Subcutaneous abdominal adipose tissue (tissue), 5 donors: Measurements from ENCODE around the gene KIDINS220.

ENCODE experiments used
- H3K27ac ChIP-seq: one replicate; pipeline ENCODE4 v1.7.0; 2013; ENCODE audit warnings: low read depth, mild to moderate bottlenecking, inconsistent platforms, low read length, moderate library complexity
- H3K27me3 ChIP-seq, 5 donors: one replicate each; pipeline ENCODE4 v1.7.0; 2013; ENCODE audit warnings: low read length in 5 of 5, inconsistent platforms in 1 of 5; ENCODE audit not compliant: control insufficient read depth in 5 of 5, insufficient read depth in 4 of 5
- H3K36me3 ChIP-seq, 5 donors: one replicate each; pipeline ENCODE4 v1.7.0; 2013; ENCODE audit warnings: low read length in 5 of 5; ENCODE audit not compliant: control insufficient read depth in 5 of 5, insufficient read depth in 5 of 5
- H3K4me1 ChIP-seq, 5 donors: one replicate each; pipeline ENCODE4 v1.7.0; 2013; ENCODE audit warnings: low read length in 5 of 5, mild to moderate bottlenecking in 3 of 5, moderate library complexity in 1 of 5; ENCODE audit not compliant: control insufficient read depth in 5 of 5, insufficient read depth in 5 of 5
- H3K4me3 ChIP-seq, 5 donors: one replicate each; pipeline ENCODE4 v1.7.0; 2013; ENCODE audit warnings: low read length in 5 of 5, low read depth in 1 of 5
- H3K9ac ChIP-seq, 5 donors: one replicate each; pipeline ENCODE4 v1.7.0; 2013; ENCODE audit warnings: low read length in 5 of 5, mild to moderate bottlenecking in 4 of 5, moderate library complexity in 3 of 5
- H3K9me3 ChIP-seq, 5 donors: one replicate each; pipeline ENCODE4 v1.7.0; 2013; ENCODE audit warnings: low read length in 5 of 5; ENCODE audit not compliant: control insufficient read depth in 5 of 5
- donor health status: healthy.
- donor health status: healthy.
- donor health status: healthy.
- donor health status: healthy.
- donor health status: healthy.

Gene KIDINS220

DNA sequence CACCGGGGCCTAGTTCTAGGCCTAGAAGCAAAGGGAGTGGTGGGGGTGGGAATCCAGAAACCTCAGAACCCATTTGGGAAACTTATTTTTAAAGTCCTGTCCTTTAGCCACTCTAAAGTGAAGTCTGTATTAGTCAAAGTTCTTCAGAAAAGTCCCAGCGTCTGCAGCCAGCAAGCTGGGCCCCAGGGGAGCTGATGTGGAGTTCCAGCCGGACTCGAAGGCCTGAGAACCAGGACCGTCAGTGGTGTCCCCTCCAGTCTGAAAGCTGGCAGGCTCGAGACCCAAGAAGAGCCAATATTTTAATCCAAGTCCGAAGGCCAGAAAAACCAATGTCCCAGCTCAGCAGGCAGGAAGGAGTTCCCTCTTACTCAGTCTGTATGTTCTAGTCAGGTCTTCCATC, 123.1 kb downstream of the KIDINS220 start:
- Histone ChIP-seq H3K4me1 (peaks cover 0 to 7% (median 0%) of the 10 kb centered on the region in 5 donors), H3K9ac (no peak overlapping the region), H3K27me3 (peaks cover 0 to 5% (median 3%) of the 10 kb centered on the region in 5 donors), H3K9me3 (peaks cover 0 to 2% (median 0%) of the 10 kb centered on the region in 5 donors), H3K4me3 (no peak overlapping the region), H3K36me3 (no peaks in the 10 kb centered on the region), H3K27ac (no peak overlapping the region)

- peaks cover 0 to 5% (median 0%) of the 10 kb centered on the region in 5 donors for H3K4me1 ChIP-seq
- H3K4me3 ChIP-seq: no peak overlapping the region
- H3K36me3 ChIP-seq: no peaks in the 10 kb centered on the region
- H3K9ac ChIP-seq: no peak overlapping the region
- no peak overlapping the region for H3K27ac ChIP-seq
- peaks cover 0 to 5% (median 3%) of the 10 kb centered on the region in 5 donors for H3K27me3 ChIP-seq
- peaks cover 0 to 2% (median 0%) of the 10 kb centered on the region in 5 donors for H3K9me3 ChIP-seq
These were observed 126.5 kb downstream of the KIDINS220 start for GRCh38 chr2:8710951-8711350.

- Histone ChIP-seq H3K27me3 (peaks cover 0 to 5% (median 3%) of the 10 kb centered on the region in 5 donors), H3K9me3 (peaks cover 0 to 2% (median 0%) of the 10 kb centered on the region in 5 donors), H3K9ac (no peak overlapping the region), H3K4me1 (peaks cover 0 to 5% (median 0%) of the 10 kb centered on the region in 5 donors), H3K27ac (no peak overlapping the region), H3K36me3 (no peaks in the 10 kb centered on the region), H3K4me3 (no peak overlapping the region)
These were observed 127.8 kb downstream of the KIDINS220 start for GRCh38 chr2:8709611-8710010.

DNA sequence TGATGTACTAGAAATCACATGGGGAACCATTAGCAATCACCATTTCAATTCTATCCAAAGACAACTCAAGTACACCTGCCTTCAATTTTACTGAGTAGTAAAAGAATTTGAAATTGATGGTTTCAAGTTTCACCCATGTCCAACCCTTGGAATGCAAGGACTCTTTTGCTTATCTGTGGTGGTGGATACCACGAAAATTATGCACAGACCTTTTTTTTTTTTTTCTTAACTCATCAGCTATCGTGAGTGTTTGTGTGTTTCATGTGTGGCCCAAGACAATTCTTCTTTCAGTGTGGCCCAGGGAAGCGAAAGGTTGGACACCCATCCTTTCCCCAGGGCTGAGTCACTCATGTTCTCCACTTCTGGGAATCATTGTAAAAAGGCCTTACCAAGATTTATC, 132.5 kb downstream of the KIDINS220 start:
- H3K27ac ChIP-seq: no peak overlapping the region
- H3K9ac ChIP-seq: no peak overlapping the region
- H3K27me3 ChIP-seq: no peaks in the 10 kb centered on the region
- no peaks in the 10 kb centered on the region for H3K36me3 ChIP-seq
- no peaks in the 10 kb centered on the region for H3K4me1 ChIP-seq
- peaks cover 0 to 2% (median 0%) of the 10 kb centered on the region in 5 donors for H3K9me3 ChIP-seq
- H3K4me3 ChIP-seq: no peak overlapping the region

- H3K4me1 ChIP-seq: no peaks in the 10 kb centered on the region
- no peaks in the 10 kb centered on the region for H3K27me3 ChIP-seq
- peaks cover 0 to 4% (median 0%) of the 10 kb centered on the region in 5 donors for H3K9me3 ChIP-seq
- H3K9ac ChIP-seq: no peak overlapping the region
- H3K4me3 ChIP-seq: no peak overlapping the region
- H3K27ac ChIP-seq: no peak overlapping the region
- H3K36me3 ChIP-seq: no peaks in the 10 kb centered on the region
These were observed 135.6 kb downstream of the KIDINS220 start for GRCh38 chr2:8701681-8702379.

GRCh38 chr2:8699839-8700238, 137.6 kb downstream of the KIDINS220 start:
- Histone ChIP-seq H3K4me1 (no peaks in the 10 kb centered on the region), H3K36me3 (no peaks in the 10 kb centered on the region), H3K9me3 (peaks cover 0 to 4% (median 0%) of the 10 kb centered on the region in 5 donors), H3K27me3 (no peaks in the 10 kb centered on the region), H3K9ac (no peak overlapping the region), H3K4me3 (no peak overlapping the region), H3K27ac (no peak overlapping the region)

GRCh38 chr2:8697190-8697589, 140.2 kb downstream of the KIDINS220 start:
- no peak overlapping the region for H3K9ac ChIP-seq
- H3K36me3 ChIP-seq: no peaks in the 10 kb centered on the region
- H3K9me3 ChIP-seq: peaks cover 0 to 4% (median 0%) of the 10 kb centered on the region in 5 donors
- H3K27ac ChIP-seq: no peak overlapping the region
- H3K27me3 ChIP-seq: peaks cover 0 to 6% (median 0%) of the 10 kb centered on the region in 5 donors
- peaks cover 0 to 14% (median 11%) of the 10 kb centered on the region in 5 donors for H3K4me1 ChIP-seq
- no peak overlapping the region for H3K4me3 ChIP-seq

DNA sequence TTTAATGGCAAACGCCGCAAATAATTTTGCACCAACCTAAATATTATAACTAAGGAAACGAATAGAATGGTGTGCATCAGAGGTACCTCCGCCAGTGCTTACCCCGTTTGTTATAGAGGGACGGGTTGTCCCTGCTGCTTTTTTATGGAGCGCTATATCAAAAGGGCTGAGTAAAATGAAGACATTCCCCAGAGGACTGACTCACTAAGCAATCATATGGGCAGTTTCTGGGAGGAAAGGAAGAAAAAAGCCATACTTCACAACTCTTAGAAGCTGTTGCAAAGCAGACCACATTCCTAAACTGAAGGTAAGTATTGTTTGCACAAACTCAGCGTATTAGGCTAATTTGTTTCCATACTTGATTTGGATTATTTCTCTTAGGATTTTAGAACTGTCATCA, 142.7 kb downstream of the KIDINS220 start:
- Histone ChIP-seq H3K36me3 (no peaks in the 10 kb centered on the region), H3K27ac (no peak overlapping the region), H3K4me1 (peaks cover 0 to 17% (median 13%) of the 10 kb centered on the region in 5 donors), H3K27me3 (peaks cover 0 to 6% (median 0%) of the 10 kb centered on the region in 5 donors), H3K9me3 (peaks cover 0 to 4% (median 0%) of the 10 kb centered on the region in 5 donors), H3K4me3 (no peak overlapping the region), H3K9ac (no peak overlapping the region)

DNA sequence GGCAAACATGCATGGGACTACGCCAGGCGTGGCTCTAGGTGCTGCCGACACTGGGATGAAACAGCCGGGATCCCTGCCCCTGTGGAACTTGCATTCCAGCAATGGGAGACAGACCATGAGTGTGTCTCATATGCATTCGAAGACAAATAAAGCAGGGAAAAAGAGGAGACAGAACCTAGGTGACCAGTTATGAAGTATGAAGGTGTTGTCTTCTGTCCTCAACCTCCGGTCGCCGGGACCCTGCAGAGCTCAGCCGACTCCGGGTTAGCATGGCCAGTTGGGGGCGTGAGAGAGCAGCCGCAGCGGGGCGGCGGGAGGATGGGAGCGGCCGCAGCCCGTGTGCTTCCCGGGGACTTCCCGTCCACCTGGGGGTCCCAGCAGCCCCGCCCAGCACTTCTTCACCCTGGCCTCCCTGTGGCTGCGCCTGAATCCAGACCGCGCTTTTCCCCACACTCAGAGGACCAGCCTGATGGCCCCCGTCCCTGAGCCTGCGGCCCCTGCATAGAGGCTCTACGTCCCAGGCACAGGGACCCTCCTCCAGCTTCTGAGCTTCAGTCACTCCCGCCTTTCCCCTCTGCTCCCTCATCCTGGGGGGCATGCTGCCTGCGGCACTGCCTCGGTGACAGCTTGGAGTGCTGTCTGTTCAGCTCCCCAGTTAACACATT, 144.1 kb downstream of the KIDINS220 start:
- Histone ChIP-seq H3K4me1 (peaks cover 0 to 17% (median 13%) of the 10 kb centered on the region in 5 donors), H3K9ac (no peak overlapping the region), H3K9me3 (peaks cover 0 to 2% (median 0%) of the 10 kb centered on the region in 5 donors), H3K36me3 (no peaks in the 10 kb centered on the region), H3K4me3 (peak overlapping the region in 3 of 5 donors; percentile 2 to 59 (median 4)), H3K27ac (no peak overlapping the region), H3K27me3 (peaks cover 0 to 6% (median 0%) of the 10 kb centered on the region in 5 donors)

DNA sequence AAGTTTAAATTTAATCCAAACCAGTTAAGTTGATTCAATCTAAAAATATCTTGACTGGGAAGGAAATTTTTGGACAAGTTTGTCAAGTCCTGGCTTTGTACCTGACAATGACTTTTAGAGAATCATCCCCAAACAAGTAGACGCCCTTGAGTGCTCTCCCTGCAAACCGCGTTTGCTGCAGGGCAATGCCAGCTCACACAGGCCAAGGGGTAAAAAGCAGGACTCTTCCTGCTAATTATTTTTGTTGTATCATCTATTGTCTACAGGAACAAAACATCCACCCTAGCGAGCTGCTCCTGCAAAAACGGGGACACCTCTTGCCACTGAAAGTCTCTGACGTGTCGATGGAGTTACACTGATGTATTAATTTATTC, 144.6 kb downstream of the KIDINS220 start:
- Histone ChIP-seq H3K4me1 (peaks cover 0 to 17% (median 13%) of the 10 kb centered on the region in 5 donors), H3K36me3 (no peaks in the 10 kb centered on the region), H3K4me3 (peak overlapping the region in 1 of 5 donors; percentile 59), H3K9me3 (peaks cover 0 to 2% (median 0%) of the 10 kb centered on the region in 5 donors), H3K27me3 (peaks cover 0 to 6% (median 0%) of the 10 kb centered on the region in 5 donors), H3K27ac (no peak overlapping the region), H3K9ac (no peak overlapping the region)
